ENCODE results near the gene HEPHL1. TPM values are rescaled to one million over a fixed set of nuclear protein-coding genes. Genes with fewer than 3 reads are reported as not detected.

The HEPHL1 gene
- total RNA-seq, 1 donor from 2014 or later, result 4.9 TPM

GRCh38 chr11:94023856-94024255, 2.7 kb downstream of the HEPHL1 start:
- DNase-seq, result no peak

GRCh38 chr11:94024547-94024946, 3.4 kb downstream of the HEPHL1 start:
- no peak for DNase-seq

GRCh38 chr11:94025690-94026394, 4.7 kb downstream of the HEPHL1 start:
- no peak for DNase-seq

- DNase-seq, result no peak
These were observed 6.1 kb downstream of the HEPHL1 start for GRCh38 chr11:94027210-94027609.

GRCh38 chr11:94028436-94028835, 7.3 kb downstream of the HEPHL1 start:
- no peak for DNase-seq

- no peak for DNase-seq
These were observed 8.9 kb downstream of the HEPHL1 start for GRCh38 chr11:94030059-94030458.

- DNase-seq, result no peak
These were observed 10.5 kb downstream of the HEPHL1 start for GRCh38 chr11:94031625-94032024.

GRCh38 chr11:94032066-94032465, 10.9 kb downstream of the HEPHL1 start:
- no peak for DNase-seq

- no peak for DNase-seq
These were observed 11.6 kb downstream of the HEPHL1 start for GRCh38 chr11:94032725-94033124.

GRCh38 chr11:94034207-94034606, 13.1 kb downstream of the HEPHL1 start:
- DNase-seq, result no peak

GRCh38 chr11:94036096-94036495, 14.9 kb downstream of the HEPHL1 start:
- DNase-seq, result no peak

GRCh38 chr11:94043241-94043640, 22.1 kb downstream of the HEPHL1 start:
- no peak for DNase-seq

- DNase-seq, result no peak
These were observed 25.6 kb downstream of the HEPHL1 start for GRCh38 chr11:94046796-94047195.

- no peak for DNase-seq
These were observed 27.0 kb downstream of the HEPHL1 start for GRCh38 chr11:94048032-94048709.

- DNase-seq, result no peak
These were observed 28.2 kb downstream of the HEPHL1 start for GRCh38 chr11:94049351-94049750.

- no peak for DNase-seq
These were observed 37.5 kb downstream of the HEPHL1 start for GRCh38 chr11:94058630-94059029.

GRCh38 chr11:94059065-94059464, 37.9 kb downstream of the HEPHL1 start:
- no peak for DNase-seq

GRCh38 chr11:94060401-94060800, 39.2 kb downstream of the HEPHL1 start:
- no peak for DNase-seq

- DNase-seq, result no peak
These were observed 41.2 kb downstream of the HEPHL1 start for GRCh38 chr11:94062360-94062759.

GRCh38 chr11:94066901-94067429, 45.8 kb downstream of the HEPHL1 start:
- DNase-seq, result no peak

- no peak for DNase-seq
These were observed 47.6 kb downstream of the HEPHL1 start for GRCh38 chr11:94068764-94069163.

- no peak for DNase-seq
These were observed 56.6 kb downstream of the HEPHL1 start for GRCh38 chr11:94077552-94078293.

- no peak for DNase-seq
These were observed 63.0 kb downstream of the HEPHL1 start for GRCh38 chr11:94084164-94084563.
